ENCODE data around the gene NUP188. TPM values are rescaled to one million over a fixed set of nuclear protein-coding genes. Genes with fewer than 3 reads are reported as not detected.
"Not testable (repeated sequence)": the region's sequence is repeated elsewhere in the genome, so short reads cannot be mapped to it uniquely, and the experiment has no call there.

Gene NUP188
- total RNA-seq, 1 donor from 2014 or later = 36.5 TPM

DNA sequence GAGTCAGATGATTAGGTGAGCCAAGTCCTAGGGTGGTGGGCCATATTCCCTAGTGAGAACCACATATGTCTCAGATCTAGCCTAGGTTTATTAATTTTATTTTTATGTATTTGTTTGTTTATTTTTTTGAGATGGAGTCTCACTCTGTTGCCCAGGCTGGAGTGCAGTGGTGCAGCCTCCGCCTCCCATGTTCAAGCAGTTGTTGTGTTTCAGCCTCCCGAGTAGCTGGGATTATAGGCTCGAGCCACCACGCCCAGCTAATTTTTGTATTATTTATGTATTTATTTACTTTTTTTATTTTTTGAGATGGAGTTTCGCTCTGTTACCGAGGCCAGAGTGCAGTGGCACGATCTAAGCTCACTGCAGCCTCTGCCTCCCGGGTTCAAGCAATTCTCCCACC lies 36.0 kb downstream of the NUP188 start:
- no peaks in the 10 kb centered on the region for H3K27me3 ChIP-seq (ENCODE audit: control insufficient read depth in 3 of 3, insufficient read depth in 3 of 3, low read length in 3 of 3)
- no peak overlapping the region for H3K9ac ChIP-seq (ENCODE audit: low read depth in 1 of 3, low read length in 3 of 3)
- H3K9me3 ChIP-seq (ENCODE audit: control insufficient read depth in 3 of 3, low read length in 3 of 3) = no peaks in the 10 kb centered on the region
- H3K27ac ChIP-seq (ENCODE audit: low read depth, low read length) = no peak overlapping the region
- peaks cover 10 to 18% (median 11%) of the 10 kb centered on the region in 3 donors for H3K4me1 ChIP-seq (ENCODE audit: control insufficient read depth in 3 of 3, insufficient read depth in 3 of 3, low read length in 3 of 3)
- H3K36me3 ChIP-seq (ENCODE audit: control insufficient read depth in 3 of 3, insufficient read depth in 3 of 3, low read length in 3 of 3) = peaks cover 31 to 64% (median 62%) of the 10 kb centered on the region in 3 donors
- no peak overlapping the region for H3K4me3 ChIP-seq (ENCODE audit: low read length in 3 of 3)

DNA sequence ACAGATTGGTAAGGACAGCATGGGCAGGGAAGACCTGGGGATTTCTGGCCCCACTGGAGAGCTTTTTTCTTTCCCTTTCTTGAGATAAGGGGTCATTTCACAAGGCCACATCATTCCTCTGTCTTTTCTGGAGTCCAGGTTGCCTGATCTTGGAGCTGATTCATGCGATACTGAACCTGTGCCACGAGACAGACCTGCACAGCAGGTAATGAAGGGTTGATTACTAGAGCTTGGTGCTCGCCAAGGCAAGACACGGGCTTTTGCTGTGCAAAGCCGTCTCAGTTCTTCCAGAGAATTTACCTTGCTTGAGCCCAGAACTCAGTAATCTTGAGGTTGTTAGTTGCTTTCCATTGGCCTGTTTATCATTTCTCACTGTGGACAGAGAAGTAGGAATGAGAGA lies 39.2 kb downstream of the NUP188 start:
- H3K27me3 ChIP-seq (ENCODE audit: control insufficient read depth in 3 of 3, insufficient read depth in 3 of 3, low read length in 3 of 3) = no peaks in the 10 kb centered on the region
- no peaks in the 10 kb centered on the region for H3K9me3 ChIP-seq (ENCODE audit: control insufficient read depth in 3 of 3, low read length in 3 of 3)
- no peak overlapping the region for H3K27ac ChIP-seq (ENCODE audit: low read depth, low read length)
- H3K9ac ChIP-seq (ENCODE audit: low read depth in 1 of 3, low read length in 3 of 3) = no peak overlapping the region
- no peak overlapping the region for H3K4me3 ChIP-seq (ENCODE audit: low read length in 3 of 3)
- H3K4me1 ChIP-seq (ENCODE audit: control insufficient read depth in 3 of 3, insufficient read depth in 3 of 3, low read length in 3 of 3) = peaks cover 10 to 18% (median 11%) of the 10 kb centered on the region in 3 donors
- peaks cover 25 to 50% (median 47%) of the 10 kb centered on the region in 3 donors for H3K36me3 ChIP-seq (ENCODE audit: control insufficient read depth in 3 of 3, insufficient read depth in 3 of 3, low read length in 3 of 3)

DNA sequence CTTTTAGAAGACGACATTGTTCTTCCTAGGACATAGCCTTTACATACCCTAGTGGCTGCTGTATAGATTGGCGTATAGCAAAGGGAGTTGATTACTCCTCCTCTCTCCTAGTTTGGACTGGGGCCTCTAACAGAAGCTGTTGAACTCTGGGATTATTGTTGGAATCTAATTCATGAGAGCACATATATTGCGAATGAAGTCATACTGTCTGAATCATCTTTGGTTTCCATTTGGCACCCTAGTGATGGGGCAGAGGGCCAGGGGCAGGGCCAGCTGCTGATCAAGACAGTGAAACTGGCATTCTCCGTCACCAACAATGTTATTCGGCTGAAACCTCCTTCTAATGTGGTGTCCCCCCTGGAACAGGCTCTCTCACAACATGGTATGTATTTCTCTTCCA lies 40.3 kb downstream of the NUP188 start:
- Histone ChIP-seq H3K36me3 (ENCODE audit: control insufficient read depth in 3 of 3, insufficient read depth in 3 of 3, low read length in 3 of 3) (peaks cover 20 to 47% (median 47%) of the 10 kb centered on the region in 3 donors), H3K27me3 (ENCODE audit: control insufficient read depth in 3 of 3, insufficient read depth in 3 of 3, low read length in 3 of 3) (no peaks in the 10 kb centered on the region), H3K27ac (ENCODE audit: low read depth, low read length) (peak overlapping the region; percentile 90), H3K9ac (ENCODE audit: low read depth in 1 of 3, low read length in 3 of 3) (peak overlapping the region in 1 of 3 donors; percentile 63), H3K9me3 (ENCODE audit: control insufficient read depth in 3 of 3, low read length in 3 of 3) (no peaks in the 10 kb centered on the region), H3K4me1 (ENCODE audit: control insufficient read depth in 3 of 3, insufficient read depth in 3 of 3, low read length in 3 of 3) (peaks cover 10 to 18% (median 11%) of the 10 kb centered on the region in 3 donors), H3K4me3 (ENCODE audit: low read length in 3 of 3) (peak overlapping the region in 2 of 3 donors; percentile 8 to 12)

DNA sequence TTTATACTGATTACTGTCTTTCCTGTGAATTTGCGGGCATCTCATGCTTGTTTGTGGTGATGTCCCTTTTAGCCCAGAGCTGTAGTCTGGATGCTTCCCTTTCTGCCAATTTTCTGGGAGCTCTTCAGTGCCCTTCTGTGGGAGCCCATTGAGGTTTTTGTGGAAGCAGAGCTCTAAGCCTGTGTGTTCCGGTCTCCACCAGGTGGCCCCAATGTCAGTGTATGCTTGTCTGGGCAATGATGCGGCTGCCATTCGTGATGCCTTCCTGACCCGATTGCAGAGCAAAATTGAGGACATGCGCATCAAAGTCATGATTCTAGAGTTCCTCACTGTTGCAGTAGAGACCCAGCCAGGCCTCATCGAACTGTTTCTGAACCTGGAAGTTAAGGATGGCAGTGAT lies 45.5 kb downstream of the NUP188 start:
- H3K9me3 ChIP-seq (ENCODE audit: control insufficient read depth in 3 of 3, low read length in 3 of 3) = no peaks in the 10 kb centered on the region
- no peak overlapping the region for H3K9ac ChIP-seq (ENCODE audit: low read depth in 1 of 3, low read length in 3 of 3)
- no peak overlapping the region for H3K27ac ChIP-seq (ENCODE audit: low read depth, low read length)
- no peaks in the 10 kb centered on the region for H3K27me3 ChIP-seq (ENCODE audit: control insufficient read depth in 3 of 3, insufficient read depth in 3 of 3, low read length in 3 of 3)
- peaks cover 41 to 59% (median 52%) of the 10 kb centered on the region in 3 donors for H3K36me3 ChIP-seq (ENCODE audit: control insufficient read depth in 3 of 3, insufficient read depth in 3 of 3, low read length in 3 of 3)
- H3K4me3 ChIP-seq (ENCODE audit: low read length in 3 of 3) = no peak overlapping the region
- H3K4me1 ChIP-seq (ENCODE audit: control insufficient read depth in 3 of 3, insufficient read depth in 3 of 3, low read length in 3 of 3) = peaks cover 2 to 5% (median 2%) of the 10 kb centered on the region in 3 donors

DNA sequence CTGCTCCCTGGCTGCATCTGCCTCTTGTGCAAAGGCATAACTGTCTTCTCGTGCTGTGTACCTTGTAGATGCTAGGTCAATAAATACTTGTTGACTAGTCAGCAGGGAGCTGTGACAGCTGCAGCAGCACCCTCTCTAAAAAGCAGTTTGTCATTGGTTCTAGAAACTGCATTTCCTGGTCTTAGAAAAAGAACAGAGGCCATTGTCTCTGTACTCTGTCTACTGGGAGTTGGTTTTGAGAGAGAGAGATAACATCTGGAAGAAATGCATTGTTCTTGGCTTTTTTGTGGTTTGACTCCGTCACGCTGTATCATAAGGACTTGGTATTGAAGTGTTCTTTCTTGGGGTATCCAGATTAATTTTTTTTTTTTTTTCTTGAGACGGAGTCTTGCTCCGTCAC lies 48.3 kb downstream of the NUP188 start:
- Histone ChIP-seq H3K4me3 (ENCODE audit: low read length in 3 of 3) (no peak overlapping the region), H3K9me3 (ENCODE audit: control insufficient read depth in 3 of 3, low read length in 3 of 3) (no peaks in the 10 kb centered on the region), H3K36me3 (ENCODE audit: control insufficient read depth in 3 of 3, insufficient read depth in 3 of 3, low read length in 3 of 3) (peaks cover 57 to 68% (median 64%) of the 10 kb centered on the region in 3 donors), H3K4me1 (ENCODE audit: control insufficient read depth in 3 of 3, insufficient read depth in 3 of 3, low read length in 3 of 3) (no peaks in the 10 kb centered on the region), H3K9ac (ENCODE audit: low read depth in 1 of 3, low read length in 3 of 3) (no peak overlapping the region), H3K27ac (ENCODE audit: low read depth, low read length) (no peak overlapping the region), H3K27me3 (ENCODE audit: control insufficient read depth in 3 of 3, insufficient read depth in 3 of 3, low read length in 3 of 3) (no peaks in the 10 kb centered on the region)

DNA sequence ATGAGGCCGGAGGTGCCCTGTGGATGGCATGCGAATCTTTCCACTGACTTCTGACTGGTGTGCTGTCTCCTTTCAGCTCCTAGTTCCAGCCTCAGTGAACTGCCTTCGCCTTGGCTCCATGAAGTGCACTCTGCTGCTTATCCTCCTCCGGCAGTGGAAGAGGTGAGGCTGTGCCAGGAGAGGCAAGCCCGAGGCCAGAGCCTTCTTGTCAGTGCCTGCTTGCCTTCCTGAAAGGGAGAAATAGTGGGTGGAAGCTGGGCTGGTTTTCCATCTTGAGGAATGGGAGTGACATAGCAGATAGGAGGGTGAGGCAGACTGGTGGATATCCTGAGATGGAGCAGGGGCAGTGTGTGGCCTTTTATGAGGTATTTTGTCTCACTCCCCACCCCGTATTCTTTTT lies 51.0 kb downstream of the NUP188 start:
- no peak overlapping the region for H3K9ac ChIP-seq (ENCODE audit: low read depth in 1 of 3, low read length in 3 of 3)
- H3K36me3 ChIP-seq (ENCODE audit: control insufficient read depth in 3 of 3, insufficient read depth in 3 of 3, low read length in 3 of 3) = peaks cover 73 to 83% (median 75%) of the 10 kb centered on the region in 3 donors
- no peaks in the 10 kb centered on the region for H3K4me1 ChIP-seq (ENCODE audit: control insufficient read depth in 3 of 3, insufficient read depth in 3 of 3, low read length in 3 of 3)
- no peak overlapping the region for H3K4me3 ChIP-seq (ENCODE audit: low read length in 3 of 3)
- no peaks in the 10 kb centered on the region for H3K9me3 ChIP-seq (ENCODE audit: control insufficient read depth in 3 of 3, low read length in 3 of 3)
- H3K27ac ChIP-seq (ENCODE audit: low read depth, low read length) = no peak overlapping the region
- H3K27me3 ChIP-seq (ENCODE audit: control insufficient read depth in 3 of 3, insufficient read depth in 3 of 3, low read length in 3 of 3) = no peaks in the 10 kb centered on the region

DNA sequence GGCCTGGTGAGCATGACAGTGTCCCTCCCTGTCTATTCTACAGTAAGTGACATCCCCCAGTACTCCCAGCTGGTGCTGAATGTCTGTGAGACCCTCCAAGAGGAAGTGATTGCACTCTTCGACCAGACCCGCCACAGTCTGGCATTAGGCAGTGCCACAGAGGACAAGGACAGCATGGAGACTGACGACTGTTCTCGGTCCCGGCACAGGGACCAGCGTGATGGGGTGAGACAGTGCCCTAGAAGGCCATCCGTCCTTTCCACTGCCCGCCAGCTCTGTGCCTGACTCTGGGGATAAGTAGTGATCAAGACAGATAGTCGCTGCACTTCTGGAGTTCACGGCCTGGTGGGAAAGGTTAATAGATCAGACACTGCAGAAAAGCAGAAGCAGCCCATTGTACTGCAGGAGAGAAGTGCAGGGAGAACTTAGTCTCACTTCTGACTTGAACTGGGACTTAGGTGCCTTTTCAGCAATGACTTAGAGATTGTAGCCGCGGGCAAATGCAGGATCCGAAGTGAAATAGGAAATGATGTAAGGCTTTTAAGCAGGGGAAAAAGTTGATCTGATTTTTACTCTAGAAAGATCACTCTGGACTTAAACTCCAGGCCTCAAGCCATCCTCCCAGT lies 52.2 kb downstream of the NUP188 start:
- H3K9me3 ChIP-seq (ENCODE audit: control insufficient read depth in 3 of 3, low read length in 3 of 3) = no peaks in the 10 kb centered on the region
- no peak overlapping the region for H3K4me3 ChIP-seq (ENCODE audit: low read length in 3 of 3)
- H3K4me1 ChIP-seq (ENCODE audit: control insufficient read depth in 3 of 3, insufficient read depth in 3 of 3, low read length in 3 of 3) = no peaks in the 10 kb centered on the region
- no peak overlapping the region for H3K27ac ChIP-seq (ENCODE audit: low read depth, low read length)
- H3K9ac ChIP-seq (ENCODE audit: low read depth in 1 of 3, low read length in 3 of 3) = no peak overlapping the region
- H3K27me3 ChIP-seq (ENCODE audit: control insufficient read depth in 3 of 3, insufficient read depth in 3 of 3, low read length in 3 of 3) = no peaks in the 10 kb centered on the region
- H3K36me3 ChIP-seq (ENCODE audit: control insufficient read depth in 3 of 3, insufficient read depth in 3 of 3, low read length in 3 of 3) = peaks cover 61 to 72% (median 69%) of the 10 kb centered on the region in 3 donors

DNA sequence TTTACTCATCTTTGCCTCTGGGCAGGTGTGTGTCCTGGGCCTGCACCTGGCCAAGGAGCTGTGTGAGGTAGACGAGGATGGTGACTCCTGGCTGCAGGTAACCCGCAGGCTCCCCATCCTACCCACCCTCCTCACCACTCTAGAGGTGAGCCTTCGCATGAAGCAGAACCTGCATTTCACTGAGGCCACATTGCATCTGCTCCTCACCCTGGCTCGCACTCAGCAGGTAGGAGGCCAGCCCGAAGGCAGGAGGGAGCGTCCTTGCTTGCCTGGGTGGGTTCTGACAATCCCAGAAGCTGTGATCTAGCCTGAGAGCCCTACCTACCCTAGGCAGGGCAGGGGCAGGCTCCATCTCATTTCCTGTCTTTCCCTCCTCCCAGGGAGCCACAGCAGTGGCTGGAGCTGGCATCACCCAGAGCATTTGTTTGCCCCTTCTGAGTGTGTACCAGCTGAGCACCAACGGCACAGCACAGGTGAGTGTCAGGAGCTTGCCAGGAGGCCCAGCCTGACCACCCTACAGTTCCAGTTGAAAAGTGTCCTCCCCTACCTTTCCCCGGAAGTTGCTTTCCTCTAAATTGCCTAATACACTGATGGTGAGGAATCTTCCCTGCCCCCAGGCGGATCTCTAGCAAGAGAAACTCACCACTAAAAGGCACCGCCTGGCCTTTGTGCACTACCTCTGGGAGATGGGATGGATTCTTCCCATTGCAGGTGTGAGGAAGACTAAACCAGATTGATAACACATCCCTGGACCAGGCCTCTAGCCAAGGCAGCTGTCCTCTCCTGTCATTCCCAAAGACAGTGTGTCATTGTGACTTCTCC lies 54.2 kb downstream of the NUP188 start:
- Histone ChIP-seq H3K27ac (ENCODE audit: low read depth, low read length) (no peak overlapping the region), H3K4me1 (ENCODE audit: control insufficient read depth in 3 of 3, insufficient read depth in 3 of 3, low read length in 3 of 3) (peaks cover 3 to 11% (median 9%) of the 10 kb centered on the region in 3 donors), H3K36me3 (ENCODE audit: control insufficient read depth in 3 of 3, insufficient read depth in 3 of 3, low read length in 3 of 3) (peaks cover 57 to 71% (median 64%) of the 10 kb centered on the region in 3 donors), H3K4me3 (ENCODE audit: low read length in 3 of 3) (no peak overlapping the region), H3K9me3 (ENCODE audit: control insufficient read depth in 3 of 3, low read length in 3 of 3) (no peaks in the 10 kb centered on the region), H3K27me3 (ENCODE audit: control insufficient read depth in 3 of 3, insufficient read depth in 3 of 3, low read length in 3 of 3) (no peaks in the 10 kb centered on the region), H3K9ac (ENCODE audit: low read depth in 1 of 3, low read length in 3 of 3) (no peak overlapping the region)

DNA sequence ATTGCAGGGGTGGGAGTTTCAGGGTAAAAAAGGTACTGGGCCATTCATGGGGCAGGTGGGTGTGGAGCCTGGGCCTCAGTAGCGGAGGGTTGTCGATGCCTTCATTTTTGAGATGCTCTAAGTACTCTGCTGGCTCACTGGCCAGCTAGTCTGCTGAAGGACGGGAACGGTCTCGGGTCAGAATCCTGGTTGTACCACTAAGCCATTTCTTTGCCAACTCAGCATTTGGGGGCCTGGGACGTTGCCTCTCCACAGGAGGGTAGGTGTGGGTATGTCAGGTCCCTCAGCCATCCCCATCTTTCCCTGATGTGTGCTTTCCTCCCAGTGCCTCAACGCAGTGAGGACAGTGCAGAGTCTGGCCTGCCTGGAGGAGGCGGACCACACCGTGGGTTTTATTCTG lies 55.5 kb downstream of the NUP188 start:
- Histone ChIP-seq H3K36me3 (ENCODE audit: control insufficient read depth in 3 of 3, insufficient read depth in 3 of 3, low read length in 3 of 3) (peaks cover 51 to 64% (median 63%) of the 10 kb centered on the region in 3 donors), H3K4me3 (ENCODE audit: low read length in 3 of 3) (no peak overlapping the region), H3K27me3 (ENCODE audit: control insufficient read depth in 3 of 3, insufficient read depth in 3 of 3, low read length in 3 of 3) (no peaks in the 10 kb centered on the region), H3K9ac (ENCODE audit: low read depth in 1 of 3, low read length in 3 of 3) (no peak overlapping the region), H3K4me1 (ENCODE audit: control insufficient read depth in 3 of 3, insufficient read depth in 3 of 3, low read length in 3 of 3) (peaks cover 14 to 24% (median 21%) of the 10 kb centered on the region in 3 donors), H3K27ac (ENCODE audit: low read depth, low read length) (no peak overlapping the region), H3K9me3 (ENCODE audit: control insufficient read depth in 3 of 3, low read length in 3 of 3) (no peaks in the 10 kb centered on the region)

DNA sequence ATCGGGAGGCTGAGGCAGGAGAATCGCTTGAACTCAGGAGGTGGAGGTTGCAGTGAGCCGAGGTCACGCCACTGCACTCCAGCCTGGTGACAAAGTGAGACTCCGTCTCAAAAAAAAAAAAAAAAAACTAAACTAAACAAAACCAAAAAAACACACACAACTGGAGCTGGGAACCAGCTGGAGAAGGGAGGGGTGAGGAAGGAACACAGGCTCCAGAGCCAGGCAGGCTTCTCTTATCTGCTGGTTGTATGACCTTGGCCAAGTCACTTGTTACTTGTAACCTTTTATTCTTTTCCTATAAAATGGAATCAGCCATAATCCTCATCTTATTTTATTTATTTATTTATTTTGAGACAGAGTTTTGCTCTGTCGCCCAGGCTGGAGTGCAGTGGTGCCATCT lies 56.7 kb downstream of the NUP188 start:
- Histone ChIP-seq H3K4me1 (ENCODE audit: control insufficient read depth in 3 of 3, insufficient read depth in 3 of 3, low read length in 3 of 3) (peaks cover 21 to 32% (median 31%) of the 10 kb centered on the region in 3 donors), H3K36me3 (ENCODE audit: control insufficient read depth in 3 of 3, insufficient read depth in 3 of 3, low read length in 3 of 3) (peaks cover 50 to 58% (median 55%) of the 10 kb centered on the region in 3 donors)
- H3K9me3 ChIP-seq (ENCODE audit: control insufficient read depth in 3 of 3, low read length in 3 of 3); H3K9ac ChIP-seq (ENCODE audit: low read depth in 1 of 3, low read length in 3 of 3); H3K4me3 ChIP-seq (ENCODE audit: low read length in 3 of 3); H3K27ac ChIP-seq (ENCODE audit: low read depth, low read length); H3K27me3 ChIP-seq (ENCODE audit: control insufficient read depth in 3 of 3, insufficient read depth in 3 of 3, low read length in 3 of 3): not testable (repeated sequence)
